ENCODE data around the gene KLHL36. TPM values are rescaled to one million over a fixed set of nuclear protein-coding genes. Genes with fewer than 3 reads are reported as not detected.

Gene KLHL36
- total and polyA plus RNA-seq, 9 of the 15 experiments (the other 6 are each of a cell fraction or from before 2014, with no cell fraction given): 2.1 to 51.2 (median 18.5) TPM

GRCh38 chr16:84660973-84661372 lies 12.7 kb downstream of the KLHL36 start (continued):
- no peak for TF ChIP-seq ZBTB34 (CRISPR knock-in tag; IDR thresholded peaks at IDR 0.05)
- TF ChIP-seq CEBPG (CRISPR knock-in tag; IDR thresholded peaks at IDR 0.05): no peak
- no peak for TF ChIP-seq CEBPG (tag; conservative IDR thresholded peaks at IDR 0.05 in 1 of 2, IDR thresholded peaks at IDR 0.05 in 1 of 2)

- no TSS peak for BruUV-seq (replicated peaks)
- Histone ChIP-seq H3K9me1 (ENCODE audit: control insufficient read depth, insufficient read depth, low read length) (no peaks in the 10 kb centered on the region), H3K4me1 (replicated peaks in 1 of 2; ENCODE audit: control insufficient read depth in 2 of 2, insufficient read depth in 2 of 2, low read length in 2 of 2) (peaks cover 0 to 4% of the 10 kb centered on the region in 2 experiments; a peak in 1 of 5 replicates), H4K20me1 (replicated peaks; ENCODE audit: control insufficient read depth, insufficient read depth, low read length) (peaks cover 13% of the 10 kb centered on the region; the same call in 1 of the 2 replicates), H3K27me3 (ENCODE audit: control insufficient read depth in 2 of 2, insufficient read depth in 2 of 2, low read length in 2 of 2) (no peaks in the 10 kb centered on the region), H3K36me3 (ENCODE audit: control insufficient read depth, insufficient read depth, low read length) (peaks cover 81% of the 10 kb centered on the region), H3K79me2 (ENCODE audit: control insufficient read depth, insufficient read depth, low read length) (no peaks in the 10 kb centered on the region), H3K4me2 (ENCODE audit: insufficient read depth, low read length) (no peak overlapping the region), H3K4me3 (no peak overlapping the region), H3K27ac (ENCODE audit: extremely low read depth, low read depth, low read length) (no peak overlapping the region), H3K9ac (ENCODE audit: insufficient read depth in 1 of 2, low read depth in 2 of 2, low read length in 2 of 2) (no peak overlapping the region; a peak in 1 of 4 replicates), H3K9me3 (replicated peaks; ENCODE audit: control insufficient read depth, insufficient read depth, low read depth, low read length) (no peaks in the 10 kb centered on the region), H2AFZ (ENCODE audit: low read depth, low read length) (no peak overlapping the region)
- in situ Hi-C loops (cut with MboI) (no loop called here), intact Hi-C loops (cut with micrococcal nuclease) (no loop called here)
- ChIA-PET CTCF (ENCODE audit: low intra/inter-chr PET ratio) (no interaction called here), POLR2A (interaction anchor here (0.7 to 1.4 kb wide), 9 partner anchors 11 to 165 kb away, joined by 3 to 4 read pairs (median 3); partner anchors contain the start of gene KLHL36)
- FAIRE-seq (no peak), ATAC-seq (no peak), DNase-seq (ENCODE audit: extremely low read depth in 1 of 4, low spot score in 3 of 4) (no peak)
- WGBS (ENCODE audit: insufficient coverage, low coverage, missing lambda C conversion rate): 96% methylated on average over 43 of the region's 51 CpGs
- TF ChIP-seq ARNT (IDR thresholded peaks at IDR 0.05) (no peak), POLR2G (IDR thresholded peaks at IDR 0.05; ENCODE audit: low read depth, low read length) (peak; percentile 50), RBFOX2 (IDR thresholded peaks at IDR 0.05; ENCODE audit: low read depth, low read length) (0 out of 2 replicates have a peak, but pooled peaks have one; percentile 29), ZBTB33 (CRISPR knock-in tag; IDR thresholded peaks at IDR 0.05) (peak; percentile 94)
These were observed 13.2 kb downstream of the KLHL36 start for GRCh38 chr16:84661418-84662060.
